ENCODE measurements around the gene GAS2. TPM values are rescaled to one million over a fixed set of nuclear protein-coding genes. Genes with fewer than 3 reads are reported as not detected.

GAS2 gene
- total and polyA plus RNA-seq, 2 donors from 2014 or later: 4.5 to 6.8 TPM

- no peaks in the 10 kb centered on the region for H3K36me3 ChIP-seq (ENCODE audit: control insufficient read depth in 2 of 3, insufficient read depth in 3 of 3, low read length in 3 of 3)
- H3K27ac ChIP-seq (ENCODE audit: low read depth in 2 of 2, low read length in 2 of 2): no peak overlapping the region
- intact Hi-C loops (cut with DNase I): no loop called here
- H3K9me3 ChIP-seq (ENCODE audit: control insufficient read depth in 2 of 3, insufficient read depth in 1 of 3, low read length in 3 of 3): no peaks in the 10 kb centered on the region
- no peak overlapping the region for H3K4me3 ChIP-seq (ENCODE audit: low read length in 3 of 3)
- H3K4me1 ChIP-seq (ENCODE audit: control insufficient read depth in 2 of 3, insufficient read depth in 2 of 3, low read depth in 1 of 3, low read length in 3 of 3): no peaks in the 10 kb centered on the region
- TF ChIP-seq CTCF (IDR thresholded peaks at IDR 0.05; ENCODE audit: borderline replicate concordance, extremely low read depth, insufficient read depth): no peak
- no peak for DNase-seq
- no peak for FAIRE-seq
- no peak overlapping the region for H3K9ac ChIP-seq (ENCODE audit: low read length in 3 of 3)
- no peaks in the 10 kb centered on the region for H3K27me3 ChIP-seq (ENCODE audit: control insufficient read depth, insufficient read depth, low read length)
Observed at GRCh38 chr11:22732588-22732987, 66.2 kb downstream of the GAS2 start.

- Histone ChIP-seq H3K9me3 (ENCODE audit: control insufficient read depth in 2 of 3, insufficient read depth in 1 of 3, low read length in 3 of 3) (no peaks in the 10 kb centered on the region), H3K36me3 (ENCODE audit: control insufficient read depth in 2 of 3, insufficient read depth in 3 of 3, low read length in 3 of 3) (no peaks in the 10 kb centered on the region), H3K9ac (ENCODE audit: low read length in 3 of 3) (no peak overlapping the region), H3K4me3 (ENCODE audit: low read length in 3 of 3) (no peak overlapping the region), H3K27me3 (ENCODE audit: control insufficient read depth, insufficient read depth, low read length) (no peaks in the 10 kb centered on the region), H3K4me1 (ENCODE audit: control insufficient read depth in 2 of 3, insufficient read depth in 2 of 3, low read depth in 1 of 3, low read length in 3 of 3) (no peaks in the 10 kb centered on the region), H3K27ac (ENCODE audit: low read depth in 2 of 2, low read length in 2 of 2) (no peak overlapping the region)
- DNase-seq (peak in 1 of 5 donors; percentile 32), FAIRE-seq (no peak)
- TF ChIP-seq CTCF (IDR thresholded peaks at IDR 0.05; ENCODE audit: borderline replicate concordance, extremely low read depth, insufficient read depth): no peak
- intact Hi-C loops (cut with DNase I): no loop called here
Observed at GRCh38 chr11:22733475-22734248, 67.3 kb downstream of the GAS2 start.

DNA sequence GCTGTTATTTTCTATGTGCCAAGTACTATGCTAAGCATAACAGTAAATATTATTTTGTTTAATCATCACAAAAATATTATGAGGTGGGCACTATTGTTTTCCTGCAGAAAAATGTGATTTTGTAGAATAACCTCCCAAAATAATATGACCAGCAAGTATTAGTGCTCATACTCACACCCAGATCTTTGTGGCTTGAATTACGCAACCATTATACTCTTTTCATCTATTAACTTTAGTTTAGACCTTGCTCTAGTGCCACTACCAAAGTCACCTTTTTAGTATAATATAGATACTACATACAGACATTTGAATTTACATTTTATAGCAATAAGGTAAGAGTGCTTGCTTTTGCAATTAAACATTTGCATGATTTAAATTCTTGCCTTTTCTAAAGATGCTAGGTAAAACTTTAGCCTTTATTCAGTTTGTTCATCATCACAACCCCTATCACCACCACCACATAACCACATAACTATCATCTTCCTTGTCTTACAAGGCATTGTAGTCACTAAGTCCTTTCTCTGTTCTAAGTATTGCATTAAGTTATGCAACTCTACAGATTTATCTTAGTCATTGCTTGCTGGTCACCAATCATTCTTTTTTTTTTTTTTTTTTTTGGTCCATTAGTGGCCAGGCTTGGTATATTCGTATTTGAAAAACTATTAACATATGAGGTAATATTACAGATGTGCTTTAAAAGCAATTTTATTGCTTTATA is 68.4 kb downstream of the GAS2 start:
- Histone ChIP-seq H3K27me3 (ENCODE audit: control insufficient read depth, insufficient read depth, low read length) (no peaks in the 10 kb centered on the region), H3K4me3 (ENCODE audit: low read length in 3 of 3) (no peak overlapping the region), H3K36me3 (ENCODE audit: control insufficient read depth in 2 of 3, insufficient read depth in 3 of 3, low read length in 3 of 3) (no peaks in the 10 kb centered on the region), H3K9me3 (ENCODE audit: control insufficient read depth in 2 of 3, insufficient read depth in 1 of 3, low read length in 3 of 3) (no peaks in the 10 kb centered on the region), H3K4me1 (ENCODE audit: control insufficient read depth in 2 of 3, insufficient read depth in 2 of 3, low read depth in 1 of 3, low read length in 3 of 3) (no peaks in the 10 kb centered on the region), H3K27ac (ENCODE audit: low read depth in 2 of 2, low read length in 2 of 2) (no peak overlapping the region), H3K9ac (ENCODE audit: low read length in 3 of 3) (no peak overlapping the region)
- intact Hi-C loops (cut with DNase I): no loop called here
- FAIRE-seq (no peak), DNase-seq (no peak)
- TF ChIP-seq CTCF (IDR thresholded peaks at IDR 0.05; ENCODE audit: borderline replicate concordance, extremely low read depth, insufficient read depth): no peak
